GM12801 (cell line): ENCODE measurements around the gene ZMYND8.

Experiments
- CTCF ChIP-seq: IDR thresholded peaks from one replicate; pipeline ENCODE4 v1.5.1; 2011; ENCODE audit warnings: control low read depth; ENCODE audit not compliant: insufficient read length; ENCODE audit errors: extremely low read depth

The ZMYND8 gene

DNA sequence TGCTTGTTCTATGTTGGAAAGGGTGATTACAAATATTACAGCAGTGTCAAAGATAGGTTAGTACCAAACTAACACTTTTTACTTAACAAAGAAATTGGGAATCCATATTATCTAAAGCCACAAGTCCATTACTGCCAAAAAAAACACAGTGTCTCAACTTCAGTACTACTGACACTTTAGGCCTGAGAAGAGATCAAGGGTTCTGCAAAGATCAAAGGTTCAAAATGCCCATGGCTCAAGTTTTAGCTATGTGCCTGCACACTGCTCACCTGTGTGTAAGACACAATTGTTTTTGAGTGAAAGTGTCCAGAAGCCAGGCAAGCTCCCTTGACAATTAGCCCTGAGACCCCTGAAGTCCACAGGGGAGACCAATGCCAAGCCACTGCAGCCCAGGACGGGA, 132.6 kb downstream of the ZMYND8 start:
- no peak for TF ChIP-seq CTCF

DNA sequence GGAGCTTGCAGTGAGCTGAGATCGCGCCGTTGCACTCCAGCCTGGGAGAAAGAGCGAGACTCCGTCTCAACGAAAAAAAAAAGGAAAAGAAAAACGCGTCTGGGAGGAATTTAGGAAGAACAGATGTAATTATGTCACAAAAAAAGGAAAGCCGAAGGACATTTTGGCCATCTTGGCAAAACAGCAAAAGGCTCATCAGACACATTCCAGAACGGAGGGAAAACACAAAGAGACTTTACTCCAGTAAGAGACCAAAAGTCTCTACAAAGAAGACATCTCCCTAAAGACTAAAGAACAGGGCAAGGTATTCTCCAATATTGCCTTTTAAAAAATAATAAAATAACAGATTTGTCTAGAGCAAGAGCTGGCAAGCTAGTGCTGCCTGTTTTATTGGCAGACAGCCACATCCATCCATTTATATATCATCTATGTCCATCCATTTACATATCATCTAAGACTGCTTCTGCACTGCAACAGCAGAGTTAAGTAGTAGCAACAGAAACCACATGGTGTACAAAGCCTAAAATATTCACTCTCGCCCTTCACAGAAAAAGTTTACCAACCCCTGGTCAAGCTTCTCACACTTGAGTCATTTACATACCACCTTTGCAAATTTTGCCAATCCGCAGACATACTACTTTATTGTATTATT, 133.9 kb downstream of the ZMYND8 start:
- TF ChIP-seq CTCF, result no peak

DNA sequence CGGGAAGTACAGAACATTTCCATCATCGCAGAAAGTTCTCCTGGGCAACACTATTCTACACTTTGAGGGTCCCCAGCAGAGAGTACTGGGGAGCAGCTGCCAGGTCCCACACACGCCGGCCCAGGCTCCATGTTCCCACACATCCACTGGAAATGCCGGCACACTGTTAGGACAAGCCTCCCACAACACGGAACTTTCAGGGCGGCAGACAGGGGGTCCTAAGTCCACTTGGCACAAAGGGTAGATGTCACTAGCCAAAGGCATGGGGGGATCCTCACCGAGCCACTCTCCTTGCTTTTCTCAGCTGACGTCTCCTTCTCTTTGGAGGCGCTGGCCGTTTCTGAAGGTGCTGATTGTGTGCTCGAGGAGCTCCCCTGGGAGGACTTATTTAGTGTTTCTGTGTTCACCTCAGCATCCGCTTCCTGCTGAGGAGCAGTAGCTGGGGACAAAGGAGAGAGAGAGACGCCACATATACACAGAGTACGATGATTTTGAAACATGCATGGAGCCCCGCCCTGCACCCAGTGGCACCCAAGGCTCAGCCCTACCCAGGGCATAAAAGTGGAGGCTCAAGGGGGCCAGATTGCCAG, 135.4 kb downstream of the ZMYND8 start:
- no peak for TF ChIP-seq CTCF

GRCh38 chr20:47220161-47220582, 136.3 kb downstream of the ZMYND8 start:
- no peak for TF ChIP-seq CTCF

GRCh38 chr20:47217482-47218446, 138.7 kb downstream of the ZMYND8 start:
- no peak for TF ChIP-seq CTCF

GRCh38 chr20:47216819-47217410, 139.6 kb downstream of the ZMYND8 start:
- no peak for TF ChIP-seq CTCF
